Right ventricle myocardium superior (tissue), 1 donor: ENCODE measurements around the gene ALG6. TPM values are rescaled to one million over a fixed set of nuclear protein-coding genes. Genes with fewer than 3 reads are reported as not detected.
A peak's percentile ranks its signal among the peaks of the same experiment; 100 is the strongest.

Experiments
- ATAC-seq: fragments of 200-7000 bp; cut with Tn5 transposase; one replicate; pipeline ENCODE4 v1.9.1; 2020; ENCODE audit warnings: mild to moderate bottlenecking; ENCODE audit not compliant: poor library complexity
- DNase-seq: peaks from one replicate; pipeline ENCODE4 v3.0.0-alpha.2; 2020
- intact Hi-C: fragments of 100-400 bp; cut with DNase I; formaldehyde crosslinking; loops from one replicate; pipeline ENCODE4 v1.11.2; 2022
- long read RNA-seq: library from polyadenylated mRNA; unstranded; transcript quantifications from one replicate; pipeline ENCODE4 v2.0.0, GENCODE V29; 2021
- total RNA-seq: library from RNA; stranded (reverse); fragmentation: NEBNext Ultra II Directional; extraction: Animal tissue kit (Norgen Biotek cat#: 25700); gene quantifications from one replicate; pipeline ENCODE4 v1.2.1, GENCODE V29; 2021
- donor health status: DM: no; HTN: yes; CAD: no; lungs with severe emphysema.

Gene ALG6
- 4.2 TPM for total RNA-seq
- long read RNA-seq, transcript ALG6-202 (15 exons, 3,371 nt): major isoform, 9 of 11 reads
- long read RNA-seq, partial matches to known transcripts: 0 of 11 reads
- long read RNA-seq, other reads (novel, unspliced or antisense): 2 of 11 reads

GRCh38 chr1:63367215-63368103 lies at the start of gene ALG6:
ALG6 (plus strand) TSS chr1:63367627; CDS start chr1:63370978, 3,351 bp downstream.
- intact Hi-C loops: no loop called here
- DNase-seq: peak; percentile 97

GRCh38 chr1:63317817-63318152 lies 49.6 kb upstream of the ALG6 start:
- ATAC-seq (no peak), DNase-seq (no peak)
- intact Hi-C loops: no loop called here

More at GRCh38 chr1:63367215-63368103, at the start of gene ALG6:
- peak; percentile 100 for ATAC-seq

GRCh38 chr1:63318201-63318979 lies 49.0 kb upstream of the ALG6 start:
- DNase-seq (no peak), ATAC-seq (no peak)
- intact Hi-C loops: no loop called here

- intact Hi-C loops: no loop called here
- ATAC-seq: no peak
- DNase-seq: no peak
Measured at GRCh38 chr1:63319046-63320021, 48.1 kb upstream of the ALG6 start.

- DNase-seq: no peak
- intact Hi-C loops: no loop called here
- ATAC-seq: no peak
Measured at GRCh38 chr1:63320022-63320721, 47.3 kb upstream of the ALG6 start.

GRCh38 chr1:63321066-63321784 lies 46.2 kb upstream of the ALG6 start:
- intact Hi-C loops: no loop called here
- DNase-seq (no peak), ATAC-seq (no peak)

GRCh38 chr1:63321785-63322113 lies 45.7 kb upstream of the ALG6 start:
- DNase-seq (no peak), ATAC-seq (no peak)
- intact Hi-C loops: no loop called here

- DNase-seq: peak; percentile 80
- peak; percentile 49 for ATAC-seq
- intact Hi-C loops: no loop called here
Measured at GRCh38 chr1:63322114-63322943, 45.1 kb upstream of the ALG6 start, which contains the start of gene FOXD3. FOXD3 (plus strand) TSS chr1:63322567; CDS start chr1:63323059, 492 bp downstream.

- DNase-seq (peak; percentile 43), ATAC-seq (no peak)
- intact Hi-C loops: no loop called here
Measured at GRCh38 chr1:63322944-63323864, 44.2 kb upstream of the ALG6 start.

- ATAC-seq: no peak
- DNase-seq: no peak
- intact Hi-C loops: no loop called here
Measured at GRCh38 chr1:63323865-63324778, 43.3 kb upstream of the ALG6 start.

GRCh38 chr1:63324779-63325119 lies 42.7 kb upstream of the ALG6 start:
- no peak for ATAC-seq
- intact Hi-C loops: no loop called here
- no peak for DNase-seq

- ATAC-seq: no peak
- DNase-seq: no peak
- intact Hi-C loops: no loop called here
Measured at GRCh38 chr1:63325279-63325985, 42.0 kb upstream of the ALG6 start.

- DNase-seq (no peak), ATAC-seq (no peak)
- intact Hi-C loops: no loop called here
Measured at GRCh38 chr1:63326106-63326472, 41.3 kb upstream of the ALG6 start.
